ENCODE data around the gene KIF6.

- TF ChIP-seq EZH2phosphoT487 (IDR thresholded peaks at IDR 0.05; ENCODE audit: low read length) (no peak), CTCF (IDR thresholded peaks at IDR 0.05; ENCODE audit: low read length) (no peak)
These were observed 395.2 kb downstream of the KIF6 start for GRCh38 chr6:39330057-39330456.
